ENCODE results near the gene PTPRN2. TPM values are rescaled to one million over a fixed set of nuclear protein-coding genes. Genes with fewer than 3 reads are reported as not detected.
"Not testable (repeated sequence)": the region's sequence is repeated elsewhere in the genome, so short reads cannot be mapped to it uniquely, and the experiment has no call there.

PTPRN2 gene
- total RNA-seq, 1 experiment from 2014 or later = not detected

- peaks cover 5% of the 10 kb centered on the region; the same call in 1 of the 2 replicates for H3K9me3 ChIP-seq (ENCODE audit: insufficient read depth, low read depth)
- POLR2A ChIA-PET (ENCODE audit: unreplicated experiment) = no interaction called here
- no peak for TF ChIP-seq EZH2 (IDR thresholded peaks at IDR 0.05; ENCODE audit: low read depth)
- TF ChIP-seq CTCF (conservative IDR thresholded peaks at IDR 0.05) = no peak
These were observed 552.3 kb downstream of the PTPRN2 start for GRCh38 chr7:158035343-158035742.

GRCh38 chr7:158034571-158034970 is 553.1 kb downstream of the PTPRN2 start:
- peaks cover 5% of the 10 kb centered on the region; the same call in 1 of the 2 replicates for H3K9me3 ChIP-seq (ENCODE audit: insufficient read depth, low read depth)
- CTCF ChIA-PET = no interaction called here
- no peaks in the 10 kb centered on the region for H3K79me2 ChIP-seq (ENCODE audit: low read depth)
- POLR2A ChIA-PET (ENCODE audit: unreplicated experiment) = no interaction called here
- no peak overlapping the region for H2AFZ ChIP-seq
- intact Hi-C loops (cut with micrococcal nuclease; ENCODE audit: unreplicated experiment) = no loop called here
- no peaks in the 10 kb centered on the region for H3F3A ChIP-seq (ENCODE audit: insufficient read depth, low read depth)
- H3K4me1 ChIP-seq (replicated peaks; ENCODE audit: insufficient read depth) = no peaks in the 10 kb centered on the region
- DNase-seq = no peak
- no TSS peak for BruUV-seq (replicated peaks)
- 0 out of 2 replicates have a peak, but pooled peaks cover 4% of the 10 kb centered on the region for H4K20me1 ChIP-seq (ENCODE audit: insufficient read depth)
- H3K27me3 ChIP-seq (ENCODE audit: insufficient read depth, low read depth) = peaks cover 82% of the 10 kb centered on the region
- TF ChIP-seq EZH2 (IDR thresholded peaks at IDR 0.05; ENCODE audit: low read depth) (no peak), CTCF (conservative IDR thresholded peaks at IDR 0.05) (no peak)
- no peak overlapping the region for H3K4me3 ChIP-seq
- H3K9me2 ChIP-seq (ENCODE audit: insufficient read depth) = no peaks in the 10 kb centered on the region
- no peak overlapping the region for H3K4me2 ChIP-seq
- no peaks in the 10 kb centered on the region for H3K36me3 ChIP-seq (ENCODE audit: low read depth)
- H3K27ac ChIP-seq = no peak overlapping the region

More at GRCh38 chr7:158035343-158035742, 552.3 kb downstream of the PTPRN2 start:
- H3K27ac ChIP-seq = no peak overlapping the region
- intact Hi-C loops (cut with micrococcal nuclease; ENCODE audit: unreplicated experiment) = no loop called here
- no peaks in the 10 kb centered on the region for H3K9me2 ChIP-seq (ENCODE audit: insufficient read depth)
- no peaks in the 10 kb centered on the region for H3K4me1 ChIP-seq (replicated peaks; ENCODE audit: insufficient read depth)
- H3K36me3 ChIP-seq (ENCODE audit: low read depth) = no peaks in the 10 kb centered on the region
- DNase-seq = no peak
- H3K4me2 ChIP-seq = no peak overlapping the region
- BruUV-seq (replicated peaks) = no TSS peak
- H4K20me1 ChIP-seq (ENCODE audit: insufficient read depth) = 0 out of 2 replicates have a peak, but pooled peaks cover 4% of the 10 kb centered on the region
- no peaks in the 10 kb centered on the region for H3K79me2 ChIP-seq (ENCODE audit: low read depth)
- CTCF ChIA-PET = no interaction called here
- H3F3A ChIP-seq (ENCODE audit: insufficient read depth, low read depth) = no peaks in the 10 kb centered on the region
- no peak overlapping the region for H3K4me3 ChIP-seq
- H2AFZ ChIP-seq = no peak overlapping the region
- peaks cover 79% of the 10 kb centered on the region for H3K27me3 ChIP-seq (ENCODE audit: insufficient read depth, low read depth)

- DNase-seq; BruUV-seq (replicated peaks); H3K79me2 ChIP-seq (ENCODE audit: low read depth); H4K20me1 ChIP-seq (ENCODE audit: insufficient read depth); H3K36me3 ChIP-seq (ENCODE audit: low read depth); POLR2A ChIA-PET (ENCODE audit: unreplicated experiment); H3K9me2 ChIP-seq (ENCODE audit: insufficient read depth); H2AFZ ChIP-seq; CTCF ChIA-PET; intact Hi-C loops (cut with micrococcal nuclease; ENCODE audit: unreplicated experiment); H3F3A ChIP-seq (ENCODE audit: insufficient read depth, low read depth); H3K27ac ChIP-seq; H3K9me3 ChIP-seq (ENCODE audit: insufficient read depth, low read depth); H3K4me2 ChIP-seq; H3K4me1 ChIP-seq (replicated peaks; ENCODE audit: insufficient read depth); H3K4me3 ChIP-seq: not testable (repeated sequence)
- peaks cover 89% of the 10 kb centered on the region for H3K27me3 ChIP-seq (ENCODE audit: insufficient read depth, low read depth)
These were observed 553.7 kb downstream of the PTPRN2 start for GRCh38 chr7:158033925-158034324.

- Histone ChIP-seq H3K27ac (no peak overlapping the region), H3K27me3 (ENCODE audit: insufficient read depth, low read depth) (peaks cover 95% of the 10 kb centered on the region), H3K36me3 (ENCODE audit: low read depth) (no peaks in the 10 kb centered on the region), H3K9me3 (ENCODE audit: insufficient read depth, low read depth) (no peaks in the 10 kb centered on the region), H3K4me3 (no peak overlapping the region), H3F3A (ENCODE audit: insufficient read depth, low read depth) (no peaks in the 10 kb centered on the region), H3K4me2 (no peak overlapping the region), H4K20me1 (ENCODE audit: insufficient read depth) (0 out of 2 replicates have a peak, but pooled peaks cover 4% of the 10 kb centered on the region), H2AFZ (no peak overlapping the region), H3K4me1 (replicated peaks; ENCODE audit: insufficient read depth) (no peaks in the 10 kb centered on the region), H3K9me2 (ENCODE audit: insufficient read depth) (no peaks in the 10 kb centered on the region), H3K79me2 (ENCODE audit: low read depth) (no peaks in the 10 kb centered on the region)
- no peak for TF ChIP-seq CTCF (conservative IDR thresholded peaks at IDR 0.05)
- TF ChIP-seq EZH2 (IDR thresholded peaks at IDR 0.05; ENCODE audit: low read depth) = no peak
- no TSS peak for BruUV-seq (replicated peaks)
- CTCF ChIA-PET = no interaction called here
- DNase-seq = no peak
- intact Hi-C loops (cut with micrococcal nuclease; ENCODE audit: unreplicated experiment) = no loop called here
- POLR2A ChIA-PET (ENCODE audit: unreplicated experiment) = no interaction called here
These were observed 554.4 kb downstream of the PTPRN2 start for GRCh38 chr7:158033196-158033595.

All from PC-9 (cell line).